SK-N-MC (cell line): ENCODE measurements around the gene CDH4.

ENCODE experiments used
- EZH2 ChIP-seq: fragments of 200-600 bp; sonication (generic); IDR thresholded peaks from one replicate; pipeline ENCODE4 v1.6.1; 2017; ENCODE audit warnings: antibody characterized with exemption
- FOXP2 ChIP-seq: optimal IDR thresholded peaks from 2 replicates; pipeline ENCODE3; 2011; ENCODE audit warnings: mild to moderate bottlenecking, moderate library complexity; ENCODE audit not compliant: insufficient read depth; ENCODE audit errors: extremely low read length, control extremely low read depth
- POLR2AphosphoS5 ChIP-seq: IDR thresholded peaks from 2 replicates; pipeline ENCODE4 v1.6.1; 2012; ENCODE audit warnings: mild to moderate bottlenecking, low read depth, low read length, borderline replicate concordance

DNA sequence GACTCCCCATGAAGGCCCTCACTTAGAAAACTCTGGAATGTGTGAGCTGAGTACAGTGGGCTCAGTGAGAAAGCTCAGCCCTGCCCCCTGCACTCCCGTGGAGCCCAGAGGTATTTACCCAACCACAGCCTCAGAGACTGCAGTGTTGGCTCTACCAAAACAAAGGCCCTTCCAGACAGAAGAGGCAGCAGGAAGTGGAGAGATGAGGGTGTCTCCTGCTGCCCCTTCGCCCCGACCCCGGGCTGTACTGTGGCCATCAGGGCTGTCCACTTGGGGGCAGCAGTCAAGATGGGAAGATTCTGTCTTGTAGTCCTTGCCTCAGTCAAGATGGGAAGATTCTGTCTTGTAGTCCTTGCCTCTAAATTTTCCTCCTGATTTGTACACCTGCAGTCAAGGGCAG, 472.3 kb downstream of the CDH4 start:
- no peak for TF ChIP-seq EZH2
- TF ChIP-seq POLR2AphosphoS5, result no peak
- TF ChIP-seq FOXP2, result no peak
